A549 (cell line): Measurements from ENCODE around the gene HLA-DMB.

Experiments
- CTCF ChIP-seq: fragments of >200 bp; sonication (Bioruptor Twin); formaldehyde crosslinking; IDR thresholded peaks from 3 replicates; pipeline ENCODE4 v1.5.1; 2016
- EP300 ChIP-seq, 2 experiments: fragments of >200 bp; sonication (Bioruptor Twin); formaldehyde crosslinking; IDR thresholded peaks; 2 replicates in 1 of 2; 3 replicates in 1 of 2; pipeline ENCODE4 v1.6.1; 2016 to 2017
- POLR2A ChIP-seq: IDR thresholded peaks from 2 replicates; pipeline ENCODE4 v1.6.1; 2012; ENCODE audit warnings: mild to moderate bottlenecking, low read length
- SMC3 ChIP-seq: fragments of >200 bp; sonication (Bioruptor Twin); formaldehyde crosslinking; IDR thresholded peaks from 3 replicates; pipeline ENCODE4 v1.6.1; 2018; ENCODE audit warnings: inconsistent platforms

- no peak for TF ChIP-seq EP300 (IDR thresholded peaks at IDR 0.05)
- TF ChIP-seq CTCF, result no peak
- TF ChIP-seq POLR2A, result no peak
- TF ChIP-seq SMC3, result no peak
Observed at GRCh38 chr6:32889533-32889932, 51.3 kb downstream of the HLA-DMB start.
